DMS153 treated with DMSO at 0.1 percent for 48 hours (cell line): ENCODE results near the gene OR4L1.
"Not testable (repeated sequence)": the region's sequence is repeated elsewhere in the genome, so short reads cannot be mapped to it uniquely, and the experiment has no call there.

Experiments used
- DNase-seq: peaks from one replicate; lab custom pipeline; 2025; ENCODE audit not compliant: unreplicated experiment; lab: John Stamatoyannopoulos, UW

Gene OR4L1, protein sequence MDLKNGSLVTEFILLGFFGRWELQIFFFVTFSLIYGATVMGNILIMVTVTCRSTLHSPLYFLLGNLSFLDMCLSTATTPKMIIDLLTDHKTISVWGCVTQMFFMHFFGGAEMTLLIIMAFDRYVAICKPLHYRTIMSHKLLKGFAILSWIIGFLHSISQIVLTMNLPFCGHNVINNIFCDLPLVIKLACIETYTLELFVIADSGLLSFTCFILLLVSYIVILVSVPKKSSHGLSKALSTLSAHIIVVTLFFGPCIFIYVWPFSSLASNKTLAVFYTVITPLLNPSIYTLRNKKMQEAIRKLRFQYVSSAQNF

DNA sequence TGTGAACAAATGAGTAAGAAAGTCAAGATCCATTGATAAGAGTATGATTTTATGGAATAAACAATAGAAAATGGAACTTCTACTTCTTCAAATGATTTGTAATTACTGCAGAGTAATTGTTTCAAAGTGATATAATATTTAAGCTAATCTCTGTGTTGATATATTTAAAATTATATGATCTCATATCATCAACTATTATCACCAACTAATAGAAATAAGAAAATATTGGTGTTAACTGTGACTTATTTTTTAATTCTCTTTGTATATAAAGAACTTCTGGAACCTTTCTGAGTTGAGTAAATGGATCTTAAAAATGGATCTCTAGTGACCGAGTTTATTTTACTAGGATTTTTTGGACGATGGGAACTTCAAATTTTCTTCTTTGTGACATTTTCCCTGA is at the start of gene OR4L1:
Gene OR4L1 (plus strand): TSS at position 301 of the 400 bp plus-strand sequence. CDS start 0 bp downstream, at position 301.
- DNase-seq, result no peak

DNA sequence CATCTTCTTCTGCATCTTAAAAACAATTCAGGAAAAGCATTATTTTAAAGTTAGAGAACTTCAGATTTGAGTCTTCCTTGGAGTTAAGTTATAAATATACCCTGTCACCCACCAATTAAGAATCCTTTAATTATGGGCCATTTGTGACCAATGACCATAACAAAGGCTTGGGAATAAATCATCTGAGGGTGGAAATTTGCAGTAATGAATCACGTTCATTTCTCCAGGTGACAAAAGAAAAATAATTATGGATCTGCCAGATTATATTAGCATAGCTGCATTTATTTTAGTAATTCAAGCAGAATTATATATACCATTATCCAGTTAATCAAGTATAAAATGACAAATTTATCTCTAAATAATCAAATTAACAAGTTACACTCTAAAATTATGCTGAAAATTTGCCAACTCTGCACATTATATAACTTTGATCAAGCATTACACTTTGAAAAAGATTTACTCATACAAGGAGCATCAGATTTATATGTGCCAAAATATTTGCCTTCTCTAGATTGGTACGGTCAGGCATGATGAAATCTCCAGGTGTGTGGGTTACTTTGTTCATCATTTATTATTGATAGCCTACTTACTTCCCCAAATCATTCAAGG is 40.5 kb upstream of the OR4L1 start, which contains the start of gene OR4K14:
Gene OR4K14 (minus strand): TSS at position 51 of the 609 bp plus-strand sequence. CDS start 4,114 bp downstream, outside the sequence.
- no peak for DNase-seq

DNA sequence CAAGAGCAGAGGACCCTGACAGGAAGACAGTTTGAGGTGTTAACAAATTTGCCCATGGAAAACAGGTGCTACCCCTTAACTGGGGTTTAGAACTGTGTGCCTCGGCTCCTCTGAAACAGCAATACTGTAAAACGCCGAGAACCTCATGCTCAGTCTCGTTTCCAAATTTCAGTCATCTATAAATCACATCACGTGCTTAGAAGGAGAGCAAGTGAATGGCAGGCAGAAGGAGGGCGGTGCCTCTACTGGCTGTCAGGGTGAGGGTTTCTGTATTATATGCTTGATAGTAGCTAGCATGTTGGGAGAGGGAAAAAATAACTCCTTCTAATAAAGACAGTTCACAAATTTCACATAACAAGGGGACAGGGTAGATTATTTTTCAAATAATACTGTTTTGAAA is 28.8 kb upstream of the OR4L1 start:
- no peak for DNase-seq

DNA sequence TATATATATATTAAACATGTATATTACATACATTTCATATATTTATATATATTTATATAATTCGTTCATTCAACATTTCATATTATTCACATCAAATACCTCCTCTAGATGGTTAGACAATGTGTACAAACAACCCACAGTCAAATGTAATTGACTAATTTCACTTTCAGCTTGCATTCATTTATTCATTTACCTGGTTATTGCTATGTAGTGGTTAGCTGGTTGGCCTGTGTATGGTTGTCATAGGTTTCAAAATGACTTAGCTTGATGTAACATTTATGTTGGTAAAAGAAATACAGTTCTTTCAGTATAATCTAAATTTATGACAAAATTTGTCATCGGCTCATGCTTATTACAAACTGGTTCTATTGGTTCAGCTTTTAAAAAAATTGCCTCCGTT is 24.4 kb upstream of the OR4L1 start:
- DNase-seq, result no peak

GRCh38 chr14:20035938-20036337 is 23.9 kb upstream of the OR4L1 start, which contains the start of gene OR4K13:
Gene OR4K13, minus strand, starts transcription at chr14:20036038. Its CDS starts 1,280 bp downstream, at chr14:20034758.
- no peak for DNase-seq

- no peak for DNase-seq
Observed at GRCh38 chr14:20044243-20044642, 15.6 kb upstream of the OR4L1 start.

GRCh38 chr14:20048202-20048601 is 11.6 kb upstream of the OR4L1 start:
- no peak for DNase-seq

GRCh38 chr14:20092050-20092449 is 32.2 kb downstream of the OR4L1 start:
- no peak for DNase-seq

DNA sequence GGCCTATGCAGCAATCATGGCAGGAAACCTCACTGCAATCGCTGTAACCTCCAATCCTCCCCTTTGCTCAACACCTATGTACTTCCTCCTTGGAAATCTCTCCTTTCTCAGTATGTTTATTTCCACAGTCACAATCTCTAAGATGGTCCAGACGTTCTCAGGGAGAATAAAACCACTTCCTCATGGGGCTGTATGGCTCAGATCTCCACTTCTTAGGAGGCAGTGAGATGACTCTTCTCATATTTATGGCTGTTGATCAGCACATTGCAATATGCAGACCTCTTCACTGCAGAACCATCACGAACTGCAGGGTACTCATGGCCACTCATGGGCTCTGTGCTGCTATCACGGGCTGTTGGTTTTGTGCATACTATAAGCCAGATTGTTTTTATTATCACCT is 33.6 kb downstream of the OR4L1 start:
- no peak for DNase-seq

GRCh38 chr14:20098926-20099770 is 39.3 kb downstream of the OR4L1 start:
- DNase-seq, result not testable (repeated sequence)

- no peak for DNase-seq
Observed at GRCh38 chr14:20110438-20110837, 50.6 kb downstream of the OR4L1 start, which contains the start of gene OR4K17. Gene OR4K17, plus strand, starts transcription at chr14:20110739. Its CDS starts 6,761 bp downstream, at chr14:20117500.
